Thoracic aorta (tissue), 2 donors: ENCODE data around the gene TRIM47. TPM values are rescaled to one million over a fixed set of nuclear protein-coding genes. Genes with fewer than 3 reads are reported as not detected.

Source experiments
- ATAC-seq: fragments of 150-250 bp; one replicate; pipeline ENCODE4 v1.8.0; 2017; ENCODE audit warnings: low read depth; ENCODE audit not compliant: insufficient number of reproducible peaks, low FRiP score
- DNase-seq: peaks from one replicate; pipeline ENCODE4 v3.0.0-alpha.2; 2020; ENCODE audit warnings: low spot score
- H3K27ac ChIP-seq, 2 donors: fragments of 200-600 bp; sonication (generic); 1 replicate in 1 of 2; 2 replicates in 1 of 2; pipeline ENCODE4 v1.5.1; 2016; ENCODE audit warnings: mild to moderate bottlenecking in 2 of 2, moderate library complexity in 2 of 2
- H3K27me3 ChIP-seq: fragments of 200-600 bp; sonication (generic); replicated peaks from 2 replicates; pipeline ENCODE4 v1.6.0; 2016; ENCODE audit warnings: mild to moderate bottlenecking; ENCODE audit not compliant: insufficient read depth
- H3K36me3 ChIP-seq: fragments of 200-600 bp; sonication (generic); one replicate; pipeline ENCODE4 v1.5.1; 2016
- H3K4me1 ChIP-seq, 2 donors: fragments of 200-600 bp; sonication (generic); 1 replicate in 1 of 2; 2 replicates in 1 of 2; pipeline versions ENCODE4 v1.5.1 to v1.6.0; 2016; ENCODE audit warnings: low read depth in 2 of 2, mild to moderate bottlenecking in 1 of 2; ENCODE audit not compliant: control insufficient read depth in 1 of 2
- H3K4me3 ChIP-seq: fragments of 200-600 bp; sonication (generic); 2 replicates; pipeline ENCODE4 v1.5.1; 2016; ENCODE audit warnings: mild to moderate bottlenecking
- H3K9me3 ChIP-seq: fragments of 200-600 bp; sonication (generic); 2 replicates; pipeline ENCODE4 v1.5.1; 2016
- CTCF ChIP-seq: fragments of 200-600 bp; sonication (generic); IDR thresholded peaks from one replicate; pipeline ENCODE4 v1.5.1; 2019; ENCODE audit warnings: antibody characterized with exemption
- total RNA-seq, 2 donors: library from RNA; depleted of rRNA; stranded (reverse); fragments of >200 nt; gene quantifications; one replicate each; pipeline versions ENCODE4 v1.1.0 to v1.2.3, GENCODE V29; 2016

TRIM47 gene
- total RNA-seq, 2 donors from 2014 or later = 58.9 to 94.0 TPM

GRCh38 chr17:75834928-75835653 is 43.3 kb downstream of the TRIM47 start:
- Histone ChIP-seq H3K36me3 (peaks cover 9% of the 10 kb centered on the region), H3K4me3 (no peak overlapping the region)
- no peak for ATAC-seq

GRCh38 chr17:75834279-75834920 is 44.0 kb downstream of the TRIM47 start:
- Histone ChIP-seq H3K4me1 (peaks cover 0 to 6% of the 10 kb centered on the region in 2 donors), H3K27ac (no peak overlapping the region), H3K4me3 (no peak overlapping the region), H3K9me3 (no peaks in the 10 kb centered on the region), H3K27me3 (no peaks in the 10 kb centered on the region), H3K36me3 (peaks cover 5% of the 10 kb centered on the region)
- TF ChIP-seq CTCF = no peak
- ATAC-seq = no peak
- no peak for DNase-seq

More at GRCh38 chr17:75834928-75835653, 43.3 kb downstream of the TRIM47 start:
- peaks cover 0 to 6% of the 10 kb centered on the region in 2 donors for H3K4me1 ChIP-seq
- no peaks in the 10 kb centered on the region for H3K27me3 ChIP-seq
- H3K27ac ChIP-seq = no peak overlapping the region
- TF ChIP-seq CTCF = no peak
- H3K9me3 ChIP-seq = no peaks in the 10 kb centered on the region
- no peak for DNase-seq

- Histone ChIP-seq H3K4me1 (peaks cover 3 to 11% of the 10 kb centered on the region in 2 donors), H3K4me3 (no peak overlapping the region), H3K27ac (peak overlapping the region in 1 of 2 donors; percentile 30), H3K36me3 (peaks cover 5% of the 10 kb centered on the region), H3K27me3 (no peaks in the 10 kb centered on the region), H3K9me3 (no peaks in the 10 kb centered on the region)
- TF ChIP-seq CTCF = no peak
- ATAC-seq = no peak
- no peak for DNase-seq
Measured at GRCh38 chr17:75832652-75833400, 45.6 kb downstream of the TRIM47 start.

- Histone ChIP-seq H3K27me3 (no peaks in the 10 kb centered on the region), H3K9me3 (no peaks in the 10 kb centered on the region), H3K4me1 (peaks cover 9 to 18% of the 10 kb centered on the region in 2 donors), H3K27ac (peak overlapping the region in 1 of 2 donors; percentile 30), H3K36me3 (peaks cover 5% of the 10 kb centered on the region), H3K4me3 (no peak overlapping the region)
- ATAC-seq (no peak), DNase-seq (no peak)
- no peak for TF ChIP-seq CTCF
Measured at GRCh38 chr17:75832164-75832651, 46.2 kb downstream of the TRIM47 start.
